Hepatocyte (in vitro differentiated cells): ENCODE data around the gene YIPF5. TPM values are rescaled to one million over a fixed set of nuclear protein-coding genes. Genes with fewer than 3 reads are reported as not detected.

Experiments
- DNase-seq: peaks from one replicate; pipeline ENCODE4 v3.0.0-alpha.2; 2016; ENCODE audit warnings: low spot score
- H2AFZ ChIP-seq: fragments of 200-600 bp; sonication (generic); 2 replicates; pipeline ENCODE4 v1.6.0; 2016; ENCODE audit warnings: antibody characterized with exemption, mild to moderate bottlenecking
- H3K27ac ChIP-seq: fragments of 200-600 bp; sonication (generic); 2 replicates; pipeline ENCODE4 v1.5.1; 2016; ENCODE audit warnings: mild to moderate bottlenecking
- H3K27me3 ChIP-seq: fragments of 200-600 bp; sonication (generic); 2 replicates; pipeline ENCODE4 v1.6.1; 2016
- H3K36me3 ChIP-seq: fragments of 200-600 bp; sonication (generic); replicated peaks from 2 replicates; pipeline ENCODE4 v1.5.1; 2016; ENCODE audit warnings: low read depth; ENCODE audit not compliant: insufficient read depth
- H3K4me1 ChIP-seq: fragments of 200-600 bp; sonication (generic); 2 replicates; pipeline ENCODE4 v1.5.1; 2016; ENCODE audit warnings: mild to moderate bottlenecking, moderate library complexity; ENCODE audit not compliant: insufficient read depth
- H3K4me2 ChIP-seq: fragments of 200-600 bp; sonication (generic); 2 replicates; pipeline ENCODE4 v1.6.0; 2016
- H3K4me3 ChIP-seq: fragments of 200-600 bp; sonication (generic); 2 replicates; pipeline ENCODE4 v1.5.1; 2016; ENCODE audit warnings: mild to moderate bottlenecking
- H3K79me2 ChIP-seq: fragments of 200-600 bp; sonication (generic); 2 replicates; pipeline ENCODE4 v1.6.0; 2017; ENCODE audit warnings: mild to moderate bottlenecking
- H3K9me2 ChIP-seq: fragments of 200-600 bp; sonication (generic); replicated peaks from 2 replicates; pipeline ENCODE4 v1.6.0; 2017; ENCODE audit warnings: mild to moderate bottlenecking; ENCODE audit not compliant: insufficient read depth
- H3K9me3 ChIP-seq: fragments of 200-600 bp; sonication (generic); 2 replicates; pipeline ENCODE4 v1.5.1; 2016; ENCODE audit warnings: low read depth, mild to moderate bottlenecking
- H4K20me1 ChIP-seq: fragments of 200-600 bp; sonication (generic); 2 replicates; pipeline ENCODE4 v1.6.0; 2016; ENCODE audit warnings: mild to moderate bottlenecking; ENCODE audit not compliant: insufficient read depth, poor library complexity, severe bottlenecking
- CTCF ChIP-seq: fragments of 200-600 bp; sonication (generic); IDR thresholded peaks from 2 replicates; pipeline ENCODE4 v1.5.1; 2016; ENCODE audit warnings: antibody characterized with exemption, mild to moderate bottlenecking; ENCODE audit not compliant: poor library complexity
- EZH2 ChIP-seq: fragments of 200-600 bp; sonication (generic); IDR thresholded peaks from 2 replicates; pipeline ENCODE4 v1.6.1; 2016; ENCODE audit warnings: antibody characterized with exemption, mild to moderate bottlenecking, borderline replicate concordance
- EZH2phosphoT487 ChIP-seq: fragments of 200-600 bp; sonication (generic); IDR thresholded peaks from one replicate; pipeline ENCODE4 v1.6.1; 2018; ENCODE audit warnings: antibody characterized with exemption, mild to moderate bottlenecking, low read depth, moderate library complexity; ENCODE audit not compliant: unreplicated experiment, severe bottlenecking
- WGBS: methylation state at CpG from one replicate; pipeline ENCODE4 v1.1.6; 2016; ENCODE audit warnings: low lambda C conversion rate; ENCODE audit errors: missing lambda C conversion rate; 5-methylcytosine and 5-hydroxymethylcytosine counted together
- polyA plus RNA-seq: library from polyadenylated mRNA; unstranded; fragments of >200 nt; fragmentation: Nextera tagmentation; extraction: Ambion mirVana; gene quantifications from 2 replicates; pipeline ENCODE4 v1.2.1, GENCODE V29; 2016
- total RNA-seq: library from RNA; depleted of rRNA; stranded (reverse); fragments of >200 nt; gene quantifications from 2 replicates; pipeline ENCODE4 v1.2.3, GENCODE V29; 2014

The YIPF5 gene
- total and polyA plus RNA-seq, 2 experiments from 2014 or later, result 82.3 to 119 TPM

DNA sequence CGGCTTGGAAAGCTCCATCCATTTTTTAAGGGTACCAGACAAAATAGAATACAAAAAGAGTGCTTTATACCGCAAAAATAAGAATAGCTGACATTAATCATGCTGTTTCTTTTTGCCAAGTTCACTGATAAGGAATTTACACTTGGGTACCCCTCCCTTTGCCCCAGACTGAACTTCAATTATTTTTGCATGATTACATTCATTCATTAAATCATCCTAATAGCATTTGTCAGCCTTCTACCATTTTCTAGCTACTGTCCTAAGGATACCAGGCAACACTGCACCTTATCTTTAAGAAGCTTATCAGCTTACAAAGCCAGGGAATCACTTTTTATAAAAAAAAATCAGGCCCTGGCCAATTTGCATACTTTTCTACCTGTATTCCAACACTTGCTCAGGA is 48.4 kb downstream of the YIPF5 start:
- Histone ChIP-seq H3K4me2 (no peak overlapping the region), H3K4me1 (peaks cover 13% of the 10 kb centered on the region), H3K9me2 (no peaks in the 10 kb centered on the region), H3K9me3 (no peaks in the 10 kb centered on the region), H3K79me2 (no peaks in the 10 kb centered on the region), H3K27me3 (no peaks in the 10 kb centered on the region), H2AFZ (no peak overlapping the region), H3K27ac (no peak overlapping the region), H4K20me1 (no peaks in the 10 kb centered on the region), H3K4me3 (no peak overlapping the region), H3K36me3 (no peaks in the 10 kb centered on the region)
- TF ChIP-seq CTCF (no peak), EZH2phosphoT487 (no peak), EZH2 (no peak)
- WGBS, result 81% methylated on average over 2 of the region's 2 CpGs
- no peak for DNase-seq

DNA sequence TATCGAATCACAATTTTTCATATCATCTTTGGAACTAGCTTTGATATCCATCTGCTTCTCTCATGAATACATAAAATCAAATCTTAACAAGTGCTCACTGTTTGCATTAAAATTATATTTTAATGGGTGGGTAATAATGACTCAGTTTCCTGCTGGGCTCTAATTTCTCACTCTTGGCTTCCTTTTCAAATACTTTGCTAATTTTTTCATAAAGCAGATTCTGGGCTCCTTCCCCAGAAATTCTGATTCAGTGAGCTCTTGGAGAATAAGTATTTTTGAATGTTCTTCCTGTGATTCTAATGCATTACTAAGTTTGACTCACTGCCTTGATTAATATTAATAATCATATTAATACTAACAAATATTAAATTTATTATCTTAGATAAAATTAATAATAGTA is 48.9 kb downstream of the YIPF5 start:
- TF ChIP-seq CTCF (no peak), EZH2 (no peak), EZH2phosphoT487 (no peak)
- 100% methylated on average over 1 of the region's 1 CpG for WGBS
- no peak for DNase-seq
- peaks cover 13% of the 10 kb centered on the region for H3K4me1 ChIP-seq
- H3K9me2 ChIP-seq, result no peaks in the 10 kb centered on the region
- H3K4me2 ChIP-seq, result no peak overlapping the region
- H2AFZ ChIP-seq, result no peak overlapping the region
- H3K4me3 ChIP-seq, result no peak overlapping the region
- H3K27ac ChIP-seq, result no peak overlapping the region
- no peaks in the 10 kb centered on the region for H4K20me1 ChIP-seq
- no peaks in the 10 kb centered on the region for H3K36me3 ChIP-seq
- H3K9me3 ChIP-seq, result no peaks in the 10 kb centered on the region
- no peaks in the 10 kb centered on the region for H3K27me3 ChIP-seq
- H3K79me2 ChIP-seq, result no peaks in the 10 kb centered on the region

- WGBS, result 87% methylated on average over 2 of the region's 2 CpGs
- H3K4me2 ChIP-seq, result no peak overlapping the region
- no peak for DNase-seq
Measured at GRCh38 chr5:144120661-144121180, 49.7 kb downstream of the YIPF5 start.

More at GRCh38 chr5:144120661-144121180, 49.7 kb downstream of the YIPF5 start:
- no peaks in the 10 kb centered on the region for H4K20me1 ChIP-seq
- TF ChIP-seq CTCF (no peak), EZH2 (no peak), EZH2phosphoT487 (no peak)
- H3K79me2 ChIP-seq, result no peaks in the 10 kb centered on the region
- no peak overlapping the region for H3K27ac ChIP-seq
- H3K36me3 ChIP-seq, result no peaks in the 10 kb centered on the region
- H3K9me2 ChIP-seq, result no peaks in the 10 kb centered on the region
- no peaks in the 10 kb centered on the region for H3K27me3 ChIP-seq
- H3K9me3 ChIP-seq, result no peaks in the 10 kb centered on the region
- H3K4me1 ChIP-seq, result peaks cover 11% of the 10 kb centered on the region
- H3K4me3 ChIP-seq, result no peak overlapping the region
- no peak overlapping the region for H2AFZ ChIP-seq
